Endothelial cell of umbilical vein (primary cell): ENCODE measurements around the gene CLIC5. TPM values are rescaled to one million over a fixed set of nuclear protein-coding genes. Genes with fewer than 3 reads are reported as not detected.

Experiments
- BruUV-seq: library from RNA; stranded (reverse); fragments of 400-500 nt; replicated peaks from 2 replicates; lab custom pipeline; 2021; lab: Mats Ljungman, UMichigan
- CTCF ChIA-PET: fragments of 300-600, 350-600 bp; sonication (Branson Sonifier 250); formaldehyde crosslinking; loops from one replicate; lab custom pipeline; 2021; ENCODE audit warnings: antibody characterized with exemption, inconsistent platforms; lab: Charles Lee
- POLR2A ChIA-PET: fragments of 300-600, 350-600 bp; sonication (Branson Sonifier 250); formaldehyde crosslinking; loops from one replicate; lab custom pipeline; 2021; ENCODE audit warnings: antibody characterized with exemption, inconsistent platforms; lab: Charles Lee
- DNase-seq: peaks from one replicate; pipeline ENCODE4 v3.0.0-alpha.2; 2011; ENCODE audit warnings: low read depth, low spot score
- FAIRE-seq: peaks from 2 replicates; lab custom pipeline; 2011; peaks lifted over from hg19 to GRCh38; lab: Jason Lieb, UNC
- H2AFZ ChIP-seq: 2 replicates; pipeline ENCODE4 v1.6.0; 2012; ENCODE audit warnings: low read depth, low read length, control low read depth, inconsistent platforms
- H3K27ac ChIP-seq: 2 replicates; pipeline ENCODE4 v1.5.1; 2011; ENCODE audit warnings: low read depth, mild to moderate bottlenecking, control low read depth, low read length, moderate library complexity; ENCODE audit not compliant: insufficient read depth
- H3K27me3 ChIP-seq, 2 experiments: 2 replicates each; pipeline versions ENCODE4 v1.6.0 to v1.6.1; 2011; ENCODE audit warnings: low read length in 2 of 2, mixed read lengths in 1 of 2; ENCODE audit not compliant: control insufficient read depth in 2 of 2, insufficient read depth in 2 of 2
- H3K36me3 ChIP-seq, 2 experiments: 2 replicates in 1 of 2; 3 replicates in 1 of 2; pipeline ENCODE4 v1.5.1; 2011; ENCODE audit warnings: low read length in 2 of 2, mild to moderate bottlenecking in 1 of 2, moderate library complexity in 1 of 2; ENCODE audit not compliant: control insufficient read depth in 2 of 2, insufficient read depth in 2 of 2; ENCODE audit errors: extremely low read depth in 1 of 2
- H3K4me1 ChIP-seq: 3 replicates; pipeline ENCODE4 v1.5.1; 2011; ENCODE audit warnings: mild to moderate bottlenecking, low read length; ENCODE audit not compliant: control insufficient read depth, insufficient read depth; ENCODE audit errors: extremely low read depth
- H3K4me2 ChIP-seq: 2 replicates; pipeline ENCODE4 v1.6.1; 2011; ENCODE audit warnings: low read length, control low read depth, mixed read lengths; ENCODE audit not compliant: insufficient read depth
- H3K4me3 ChIP-seq, 3 experiments: fragments of 200-600 bp in 1 of 3; sonication (generic), shearing (Covaris generic) in 1 of 3; replicated peaks in 1 of 3; 2 replicates each; pipeline ENCODE4 v1.5.1; 2011 to 2016; ENCODE audit warnings: control low read depth in 3 of 3, low read length in 3 of 3, mild to moderate bottlenecking in 2 of 3, inconsistent platforms in 1 of 3, low read depth in 1 of 3, moderate library complexity in 1 of 3; ENCODE audit not compliant: insufficient read depth in 1 of 3
- H3K79me2 ChIP-seq: 2 replicates; pipeline ENCODE4 v1.6.0; 2012; ENCODE audit warnings: low read length, inconsistent platforms; ENCODE audit not compliant: control insufficient read depth, insufficient read depth
- H3K9ac ChIP-seq: replicated peaks from 2 replicates; pipeline ENCODE3; 2011; ENCODE audit warnings: low read length, control low read depth; ENCODE audit not compliant: insufficient read depth; ENCODE audit errors: extremely low read depth
- H3K9me1 ChIP-seq: replicated peaks from 3 replicates; pipeline ENCODE4 v1.6.0; 2011; ENCODE audit warnings: mild to moderate bottlenecking, low read length; ENCODE audit not compliant: control insufficient read depth, insufficient read depth; ENCODE audit errors: extremely low read depth
- H3K9me3 ChIP-seq: replicated peaks from 2 replicates; pipeline ENCODE4 v1.5.1; 2012; ENCODE audit warnings: low read length, inconsistent platforms; ENCODE audit not compliant: control insufficient read depth, insufficient read depth
- H4K20me1 ChIP-seq: replicated peaks from 2 replicates; pipeline ENCODE3; 2011; ENCODE audit warnings: mild to moderate bottlenecking, low read length; ENCODE audit not compliant: control insufficient read depth, insufficient read depth; ENCODE audit errors: extremely low read depth
- EZH2 ChIP-seq: IDR thresholded peaks from 2 replicates; pipeline ENCODE4 v1.6.1; 2012; ENCODE audit warnings: borderline replicate concordance, low read depth, mild to moderate bottlenecking, moderate library complexity, low read length, inconsistent platforms; ENCODE audit not compliant: severe bottlenecking
- FOS ChIP-seq: IDR thresholded peaks from 2 replicates; pipeline ENCODE4 v1.6.1; 2011; ENCODE audit warnings: mild to moderate bottlenecking, low read length, moderate library complexity, borderline replicate concordance; ENCODE audit not compliant: insufficient read depth
- GATA2 ChIP-seq: IDR thresholded peaks from 2 replicates; pipeline ENCODE4 v1.7.0; 2011; ENCODE audit warnings: low read depth, mild to moderate bottlenecking, moderate library complexity, mixed read lengths, low read length; ENCODE audit not compliant: insufficient read length, insufficient read depth
- JUN ChIP-seq: IDR thresholded peaks from 2 replicates; pipeline ENCODE4 v1.6.1; 2011; ENCODE audit warnings: borderline replicate concordance, low read depth; ENCODE audit not compliant: insufficient read length, insufficient read depth
- MYC ChIP-seq: IDR thresholded peaks from one replicate; pipeline ENCODE4 v1.6.1; 2011; ENCODE audit warnings: mild to moderate bottlenecking, low read depth, low read length
- POLR2A ChIP-seq: IDR thresholded peaks from 2 replicates; pipeline ENCODE4 v1.6.1; 2012; ENCODE audit warnings: low read depth, mild to moderate bottlenecking, control low read depth, low read length
- POLR2AphosphoS5 ChIP-seq: IDR thresholded peaks from 2 replicates; pipeline ENCODE4 v1.6.1; 2012; ENCODE audit warnings: low read depth, mild to moderate bottlenecking, control low read depth, low read length, moderate library complexity; ENCODE audit not compliant: insufficient read depth
- dilution Hi-C: fragments of 300-500 bp; cut with MboI; formaldehyde crosslinking; loops from one replicate; pipeline ENCODE4 v1.15.0; 2019; ENCODE audit warnings: low sequenced_read_pairs; ENCODE audit not compliant: extremely low pct_ligation_motif_present
- intact Hi-C: fragments of 100-400 bp; cut with micrococcal nuclease; formaldehyde crosslinking; loops from one replicate; pipeline ENCODE4 v1.10.0; 2022
- polyA plus RNA-seq, 4 experiments: library from polyadenylated mRNA; depleted of rRNA in 3 of 4; stranded (reverse) in 3 of 4; unstranded in 1 of 4; fragments of >200 nt; gene quantifications; 2 replicates each; pipeline versions ENCODE4 v1.2.1 to v1.2.3, GENCODE V29; 2011 to 2012; ENCODE audit warnings: missing spikeins in 1 of 4
- total RNA-seq: library from RNA; stranded (reverse); gene quantifications from 2 replicates; pipeline ENCODE4 v1.2.3, GENCODE V29; 2021
- TF ChIP-seq, protein P1 (sequence below): IDR thresholded peaks from 2 replicates; pipeline ENCODE4 v1.6.1; 2011; ENCODE audit not compliant: insufficient read depth, insufficient read length
- TF ChIP-seq, protein P2 (sequence below), 2 donors: IDR thresholded peaks; 1 replicate in 1 of 2; 2 replicates in 1 of 2; pipeline ENCODE4 v1.5.1; 2011; ENCODE audit warnings: low read length in 2 of 2, mild to moderate bottlenecking in 2 of 2, moderate library complexity in 2 of 2, control low read depth in 1 of 2, inconsistent platforms in 1 of 2, low read depth in 1 of 2; ENCODE audit not compliant: insufficient read depth in 1 of 2; ENCODE audit errors: extremely low read depth in 1 of 2

CLIC5 gene
- total and polyA plus RNA-seq, 2 donors (not counting 3 experiments of a cell fraction or from before 2014, with no cell fraction given), result 0.07 TPM; not detected in 1

DNA sequence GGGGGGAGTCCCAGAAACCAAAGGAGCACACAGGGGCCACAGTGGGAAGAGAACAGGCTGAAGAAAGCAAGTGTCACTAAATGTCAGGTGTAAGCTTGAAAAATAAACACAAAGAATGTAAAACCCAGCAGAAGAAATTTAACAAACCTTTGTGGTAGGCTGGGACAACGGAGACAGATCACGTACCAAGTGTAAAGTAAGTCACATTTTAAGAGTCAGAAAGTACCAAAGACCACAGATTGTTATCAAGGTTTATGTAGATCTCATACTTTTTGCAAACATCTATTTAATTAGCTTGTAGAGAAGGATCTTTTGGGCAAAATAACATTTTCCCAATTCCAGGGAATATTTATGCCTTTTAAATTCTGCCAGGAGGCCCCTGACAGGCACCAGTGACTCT, 1.6 kb downstream of the CLIC5 start:
- no peaks in the 10 kb centered on the region for H3K9me3 ChIP-seq
- H3K9ac ChIP-seq, result no peak overlapping the region
- CTCF ChIA-PET, result no interaction called here
- no peaks in the 10 kb centered on the region for H4K20me1 ChIP-seq
- no peak overlapping the region for H2AFZ ChIP-seq
- POLR2A ChIA-PET, result no interaction called here
- no peak for DNase-seq
- H3K9me1 ChIP-seq, result no peaks in the 10 kb centered on the region
- H3K4me2 ChIP-seq, result no peak overlapping the region
- FAIRE-seq, result no peak
- H3K36me3 ChIP-seq, result no peaks in the 10 kb centered on the region
- TF ChIP-seq, protein P1, sequence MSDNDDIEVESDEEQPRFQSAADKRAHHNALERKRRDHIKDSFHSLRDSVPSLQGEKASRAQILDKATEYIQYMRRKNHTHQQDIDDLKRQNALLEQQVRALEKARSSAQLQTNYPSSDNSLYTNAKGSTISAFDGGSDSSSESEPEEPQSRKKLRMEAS, result no peak
- TF ChIP-seq POLR2AphosphoS5 (no peak), MYC (no peak), GATA2 (no peak), JUN (no peak), FOS (no peak), EZH2 (no peak), POLR2A (no peak)
- TF ChIP-seq, protein P2, sequence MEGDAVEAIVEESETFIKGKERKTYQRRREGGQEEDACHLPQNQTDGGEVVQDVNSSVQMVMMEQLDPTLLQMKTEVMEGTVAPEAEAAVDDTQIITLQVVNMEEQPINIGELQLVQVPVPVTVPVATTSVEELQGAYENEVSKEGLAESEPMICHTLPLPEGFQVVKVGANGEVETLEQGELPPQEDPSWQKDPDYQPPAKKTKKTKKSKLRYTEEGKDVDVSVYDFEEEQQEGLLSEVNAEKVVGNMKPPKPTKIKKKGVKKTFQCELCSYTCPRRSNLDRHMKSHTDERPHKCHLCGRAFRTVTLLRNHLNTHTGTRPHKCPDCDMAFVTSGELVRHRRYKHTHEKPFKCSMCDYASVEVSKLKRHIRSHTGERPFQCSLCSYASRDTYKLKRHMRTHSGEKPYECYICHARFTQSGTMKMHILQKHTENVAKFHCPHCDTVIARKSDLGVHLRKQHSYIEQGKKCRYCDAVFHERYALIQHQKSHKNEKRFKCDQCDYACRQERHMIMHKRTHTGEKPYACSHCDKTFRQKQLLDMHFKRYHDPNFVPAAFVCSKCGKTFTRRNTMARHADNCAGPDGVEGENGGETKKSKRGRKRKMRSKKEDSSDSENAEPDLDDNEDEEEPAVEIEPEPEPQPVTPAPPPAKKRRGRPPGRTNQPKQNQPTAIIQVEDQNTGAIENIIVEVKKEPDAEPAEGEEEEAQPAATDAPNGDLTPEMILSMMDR (IDR thresholded peaks at IDR 0.05; ENCODE audit: extremely low read depth in 1 of 2, insufficient read depth in 1 of 2, low read depth in 1 of 2, low read length in 2 of 2), result no peak
- intact Hi-C loops (no loop called here), dilution Hi-C loops (no loop called here)
- H3K79me2 ChIP-seq, result no peaks in the 10 kb centered on the region
- BruUV-seq, result no TSS peak
- no peak overlapping the region for H3K4me3 ChIP-seq
- no peak overlapping the region for H3K27ac ChIP-seq
- H3K27me3 ChIP-seq, result peaks cover 33 to 49% of the 10 kb centered on the region in 2 experiments
- H3K4me1 ChIP-seq, result peaks cover 13% of the 10 kb centered on the region
